Measurements from ENCODE around the gene TST.
A peak's percentile ranks its signal among the peaks of the same experiment; 100 is the strongest.

The TST gene

GRCh38 chr22:37054056-37054395, 34.8 kb upstream of the TST start:
- DNase-seq (ENCODE audit: extremely low spot score) = no peak
- TF ChIP-seq CTCF (IDR thresholded peaks at IDR 0.05; ENCODE audit: control extremely low read depth, extremely low read depth, low read depth, missing control alignments) = no peak
- ChIA-PET POLR2A (no interaction called here), CTCF (interaction anchor here (1.0 to 3.5 kb wide), 7 partner anchors 9 to 205 kb away, joined by 3 to 34 read pairs (median 4); no protein-coding TSS in a partner anchor)

- CTCF ChIA-PET = interaction anchor here (1.1 to 3.5 kb wide), 3 partner anchors 9 to 206 kb away, joined by 3 to 34 read pairs (median 5); no protein-coding TSS in a partner anchor
- no peak for TF ChIP-seq CTCF (IDR thresholded peaks at IDR 0.05; ENCODE audit: control extremely low read depth, extremely low read depth, low read depth, missing control alignments)
- no peak for DNase-seq (ENCODE audit: extremely low spot score)
- POLR2A ChIA-PET = no interaction called here
These were observed 34.2 kb upstream of the TST start for GRCh38 chr22:37053310-37054055.

DNA sequence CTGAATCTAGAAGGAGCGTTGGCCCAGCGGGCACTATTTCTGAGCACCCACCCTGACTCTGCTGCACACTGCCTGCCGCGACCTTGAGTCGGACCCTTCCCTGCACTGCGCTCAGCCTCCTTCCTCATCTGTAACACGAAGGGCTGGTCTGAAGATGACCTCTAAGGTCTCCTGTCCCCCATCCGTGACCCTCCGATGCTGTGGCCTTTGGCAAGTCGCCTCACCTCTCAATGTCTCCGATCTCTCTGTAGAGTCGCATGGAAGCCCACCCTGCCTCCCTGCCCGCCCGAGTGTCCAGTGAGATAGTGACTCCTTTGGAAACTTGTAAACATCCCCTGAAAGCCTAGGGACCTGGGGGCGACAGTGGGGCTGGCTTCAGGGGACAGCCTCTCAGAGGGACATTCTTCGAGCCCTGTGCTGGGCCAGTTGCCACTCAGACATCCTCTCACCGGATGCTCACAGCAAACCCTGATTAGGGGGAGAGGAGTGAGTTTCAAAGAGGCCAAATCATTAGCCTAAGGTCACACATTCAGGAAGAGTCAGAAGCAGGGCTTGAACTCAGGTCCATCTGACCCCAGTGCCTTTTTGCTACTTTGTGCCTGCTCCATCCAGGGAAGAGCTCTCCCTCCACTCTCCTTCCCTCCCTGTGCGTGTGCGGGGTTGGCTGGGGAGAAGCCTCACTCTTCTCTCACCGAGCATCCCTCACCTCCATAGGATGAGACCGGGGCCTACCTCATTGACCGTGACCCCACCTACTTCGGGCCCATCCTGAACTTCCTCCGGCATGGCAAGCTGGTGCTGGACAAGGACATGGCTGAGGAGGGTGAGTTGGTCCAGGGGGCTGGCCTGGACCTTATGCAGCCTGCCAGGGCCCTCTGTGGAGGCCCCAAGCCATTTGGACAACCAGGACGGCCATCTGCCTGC, 33.4 kb upstream of the TST start:
- ChIA-PET CTCF (interaction anchor here (2.1 to 3.5 kb wide), 3 partner anchors 8 to 147 kb away, joined by 5 to 34 read pairs (median 8); no protein-coding TSS in a partner anchor), POLR2A (no interaction called here)
- TF ChIP-seq CTCF (IDR thresholded peaks at IDR 0.05; ENCODE audit: control extremely low read depth, extremely low read depth, low read depth, missing control alignments) = no peak
- no peak for DNase-seq (ENCODE audit: extremely low spot score)

DNA sequence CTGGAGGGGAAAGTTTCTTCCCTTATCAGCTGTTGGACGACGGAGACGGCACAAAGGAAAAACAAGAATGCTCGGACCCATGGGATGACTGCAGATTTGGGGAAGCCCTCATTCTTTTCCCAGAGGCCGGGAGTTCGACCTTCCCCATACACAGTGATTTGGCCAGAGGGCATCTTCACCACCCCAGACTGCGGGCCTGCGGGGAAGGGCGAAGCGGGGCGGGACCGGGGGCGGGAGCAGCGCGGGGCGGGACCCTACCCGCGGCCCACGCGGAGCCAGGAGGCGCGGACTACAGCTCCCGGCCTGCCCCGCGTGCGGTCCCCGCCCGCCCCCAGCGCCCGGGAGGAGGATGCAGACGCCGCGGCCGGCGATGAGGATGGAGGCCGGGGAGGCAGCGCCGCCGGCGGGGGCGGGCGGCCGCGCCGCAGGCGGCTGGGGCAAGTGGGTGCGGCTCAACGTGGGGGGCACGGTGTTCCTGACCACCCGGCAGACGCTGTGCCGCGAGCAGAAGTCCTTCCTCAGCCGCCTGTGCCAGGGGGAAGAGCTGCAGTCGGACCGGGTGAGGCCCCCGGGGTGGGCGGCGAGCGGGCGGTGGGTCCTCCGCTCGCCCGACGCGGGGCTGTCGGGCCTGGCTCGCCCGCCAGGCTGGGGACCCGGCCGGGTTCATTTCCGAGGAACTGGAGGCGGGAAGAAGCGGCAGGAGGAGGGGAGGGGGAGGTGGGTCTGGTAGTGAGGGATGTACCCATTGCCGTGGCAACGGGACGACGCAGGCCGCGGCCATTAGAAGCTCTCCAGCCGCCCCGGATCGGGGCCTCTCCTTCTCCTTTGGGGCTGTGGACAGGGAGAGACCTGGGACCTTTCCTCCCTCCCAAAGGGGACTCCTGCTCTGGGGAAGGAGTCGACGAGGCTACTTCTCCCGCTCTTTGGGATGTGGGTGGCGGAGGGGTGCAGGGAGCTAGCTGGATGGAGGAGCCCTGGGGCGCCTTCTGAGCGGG, 32.4 kb upstream of the TST start, which contains the start of gene KCTD17:
Gene KCTD17, plus strand, starts transcription at position 352 of the 995 bp plus-strand sequence. Its CDS starts 19 bp downstream, at position 371.
- no peak for TF ChIP-seq CTCF (IDR thresholded peaks at IDR 0.05; ENCODE audit: control extremely low read depth, extremely low read depth, low read depth, missing control alignments)
- ChIA-PET POLR2A (no interaction called here), CTCF (interaction anchor here (1.1 to 2.3 kb wide), 3 partner anchors 25 to 148 kb away, joined by 3 to 8 read pairs (median 4); partner anchors contain the start of genes MPST and TST)
- peak; percentile 96 for DNase-seq (ENCODE audit: extremely low spot score)

GRCh38 chr22:37050913-37051312, 31.7 kb upstream of the TST start:
- DNase-seq (ENCODE audit: extremely low spot score) = no peak
- CTCF ChIA-PET = interaction anchor here (1.1 to 2.3 kb wide), 3 partner anchors 26 to 149 kb away, joined by 3 to 8 read pairs (median 4); partner anchors contain the start of genes MPST and TST
- POLR2A ChIA-PET = interaction anchor here (0.6 kb wide), 1 partner anchor 275 kb away, joined by 3 read pairs; the partner anchor contains the start of gene IFT27
- TF ChIP-seq CTCF (IDR thresholded peaks at IDR 0.05; ENCODE audit: control extremely low read depth, extremely low read depth, low read depth, missing control alignments) = no peak
